K562 (cell line): Measurements from ENCODE around the gene CPSF4. TPM values are rescaled to one million over a fixed set of nuclear protein-coding genes. Genes with fewer than 3 reads are reported as not detected.

ENCODE experiments used
- CBFB ChIP-seq: sonication (generic); formaldehyde crosslinking; IDR thresholded peaks from 2 replicates; pipeline ENCODE4 v1.4.0; 2020; ENCODE audit warnings: mild to moderate bottlenecking, missing genetic modification reagents
- FOXM1 ChIP-seq, 2 experiments: fragments of 450-650 bp in 1 of 2; sonication (generic) in 1 of 2; formaldehyde crosslinking in 1 of 2; IDR thresholded peaks; 2 replicates each; pipeline versions ENCODE4 v1.6.1 to v1.9.0; 2017 to 2022; ENCODE audit warnings: low read depth in 2 of 2, mild to moderate bottlenecking in 2 of 2, missing genetic modification reagents in 1 of 2, moderate library complexity in 1 of 2
- HDAC1 ChIP-seq, 2 experiments: fragments of 450-650 bp; IDR thresholded peaks; 2 replicates each; pipeline ENCODE4 v1.6.1; 2016 to 2017; ENCODE audit warnings: inconsistent platforms in 1 of 2, mild to moderate bottlenecking in 1 of 2, moderate library complexity in 1 of 2
- HDGF ChIP-seq: fragments of 450-650 bp; IDR thresholded peaks from 2 replicates; pipeline ENCODE4 v1.6.1; 2016
- HNRNPUL1 ChIP-seq: fragments of 200-400 bp; formaldehyde crosslinking; IDR thresholded peaks from 2 replicates; pipeline ENCODE4 v1.6.1; 2017; ENCODE audit warnings: low read length
- JUND ChIP-seq, 2 experiments: IDR thresholded peaks; 2 replicates in 1 of 2; 3 replicates in 1 of 2; pipeline ENCODE4 v1.6.1; 2011; ENCODE audit warnings: borderline replicate concordance in 2 of 2, low read depth in 2 of 2, low read length in 2 of 2, improper control_type of control experiment in 1 of 2, missing biosample characterization in 1 of 2, missing genetic modification characterization in 1 of 2, missing genetic modification reagents in 1 of 2
- NR2F6 ChIP-seq: fragments of 450-650 bp; formaldehyde crosslinking; IDR thresholded peaks from 2 replicates; pipeline ENCODE4 v1.4.0; 2020; ENCODE audit warnings: mild to moderate bottlenecking
- PPARD ChIP-seq: fragments of 250-450 bp; sonication (Bioruptor Pico); IDR thresholded peaks from 2 replicates; pipeline ENCODE4 v1.8.0; 2022; ENCODE audit warnings: inconsistent platforms, mild to moderate bottlenecking, moderate library complexity
- RCOR1 ChIP-seq, 2 experiments: IDR thresholded peaks; 2 replicates each; pipeline ENCODE4 v1.6.1; 2012; ENCODE audit warnings: low read depth in 2 of 2, low read length in 2 of 2, borderline replicate concordance in 1 of 2, improper control_type of control experiment in 1 of 2
- RREB1 ChIP-seq: fragments of 250-450 bp; sonication (Bioruptor Pico); IDR thresholded peaks from 2 replicates; pipeline ENCODE4 v1.4.0; 2020
- TARDBP ChIP-seq: fragments of 450-650 bp; IDR thresholded peaks from 2 replicates; pipeline ENCODE4 v1.6.1; 2016
- ZFP36 ChIP-seq: fragments of 150-350 bp; IDR thresholded peaks from 2 replicates; pipeline ENCODE4 v1.6.1; 2018; ENCODE audit warnings: low read length, low read depth; ENCODE audit not compliant: partially characterized antibody
- ZNF133 ChIP-seq: fragments of 250-450 bp; sonication (Bioruptor Pico); IDR thresholded peaks from 2 replicates; pipeline ENCODE4 v1.4.0; 2020; ENCODE audit warnings: mild to moderate bottlenecking
- ZNF436 ChIP-seq: fragments of 250-450, 450-650 bp; sonication (Bioruptor Pico); formaldehyde crosslinking; IDR thresholded peaks from 2 replicates; pipeline ENCODE4 v1.7.0; 2020; ENCODE audit warnings: mild to moderate bottlenecking
- ZNF583 ChIP-seq: fragments of 250-450 bp; sonication (Bioruptor Pico); IDR thresholded peaks from 2 replicates; pipeline ENCODE4 v1.4.0; 2020
- polyA plus RNA-seq, 8 experiments: library from polyadenylated mRNA; depleted of rRNA in 4 of 8; stranded (reverse) in 5 of 8; unstranded in 3 of 8; fragments of >200 nt; fragmentation: Nextera tagmentation in 2 of 8; fragmentation: Illumina TruSeq in 1 of 8; extraction: Ambion mirVana in 2 of 8; extraction: Trizol in 1 of 8; gene quantifications; 2 replicates each; pipeline versions ENCODE4 v1.2.1 to v1.2.3, GENCODE V29; 2011 to 2014; ENCODE audit warnings: inconsistent platforms in 1 of 8, missing spikeins in 1 of 8
- total RNA-seq, 7 experiments: library from RNA; depleted of rRNA in 6 of 7; stranded (reverse); fragments of >200 nt in 6 of 7; fragmentation: Illumina TruSeq in 2 of 7; extraction: Trizol in 2 of 7; gene quantifications; 2 replicates each; pipeline versions ENCODE4 v1.2.1 to v1.2.3, GENCODE V29; 2011 to 2021; ENCODE audit warnings: low replicate concordance in 1 of 7
- TF ChIP-seq, protein P1 (sequence below): fragments of 450-650 bp; formaldehyde crosslinking; IDR thresholded peaks from 2 replicates; pipeline ENCODE4 v1.4.0; 2020; ENCODE audit warnings: mild to moderate bottlenecking, moderate library complexity
- TF ChIP-seq, protein P2 (sequence below), 2 experiments: fragments of 450-650 bp; IDR thresholded peaks; 2 replicates each; pipeline ENCODE4 v1.6.1; 2016

Gene CPSF4
- total and polyA plus RNA-seq, 9 of the 15 experiments (the other 6 are each of a cell fraction or from before 2014, with no cell fraction given), result 16.9 to 118 (median 71.7) TPM

DNA sequence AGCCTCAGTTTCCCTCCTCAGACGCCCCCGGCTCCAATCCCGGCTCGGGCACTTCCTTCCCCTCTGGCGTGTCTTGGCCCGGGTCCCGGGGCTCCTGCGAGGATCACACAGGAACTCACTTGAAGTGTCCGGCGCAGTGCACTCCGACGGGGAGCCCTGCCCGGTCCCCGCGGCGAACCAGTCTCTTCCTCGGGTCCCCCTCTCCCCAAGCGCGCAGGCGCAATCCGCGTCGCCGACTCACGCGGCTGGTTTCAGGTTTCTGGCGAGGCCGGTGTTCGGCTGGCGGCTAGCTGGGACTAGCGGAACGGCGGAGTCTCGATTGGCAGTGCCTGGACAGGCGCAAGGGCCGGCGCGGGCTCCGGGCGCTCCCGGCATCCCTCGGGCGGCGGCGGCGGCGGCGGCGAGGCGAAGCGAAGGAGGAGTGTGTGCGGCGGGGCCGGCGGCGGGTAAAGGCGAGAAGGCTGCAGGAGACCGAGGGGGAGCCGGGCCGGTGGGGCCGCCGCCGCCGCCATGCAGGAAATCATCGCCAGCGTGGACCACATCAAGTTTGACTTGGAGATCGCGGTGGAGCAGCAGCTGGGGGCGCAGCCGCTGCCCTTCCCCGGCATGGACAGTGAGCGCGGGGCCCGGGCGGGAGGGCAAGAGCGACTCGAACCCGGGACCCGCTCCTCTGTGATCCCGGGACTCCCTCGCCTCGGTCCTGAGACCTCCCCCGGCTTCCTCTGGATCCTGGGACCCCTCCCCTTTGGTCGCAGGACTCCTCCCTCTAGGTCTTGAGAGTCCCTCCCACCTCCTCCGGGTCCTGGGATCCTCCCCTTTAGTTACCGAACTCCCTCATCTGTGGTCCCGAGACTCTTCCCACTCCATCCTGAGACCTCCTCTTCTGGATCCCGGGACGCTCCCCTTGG is at the start of gene CPSF4, which contains the start of gene PTCD1 (continued):
- TF ChIP-seq TARDBP (peak; percentile 12; the same call in 1 of the 2 replicates), HDGF (no peak), ZNF583 (CRISPR knock-in tag) (peak; percentile 49; the same call in 1 of the 2 replicates), RCOR1 (IDR thresholded peaks at IDR 0.05; ENCODE audit: borderline replicate concordance in 1 of 2, low read depth in 2 of 2, low read length in 2 of 2) (peak in 1 of 2 experiments; percentile 56; a peak in 1 of 4 replicates), NR2F6 (CRISPR knock-in tag) (peak; percentile 66; the same call in 1 of the 2 replicates), HNRNPUL1 (no peak), CBFB (no peak), ZFP36 (peak; percentile 26), RREB1 (peak; percentile 80; the same call in 1 of the 2 replicates), ZNF133 (CRISPR knock-in tag) (0 out of 2 replicates have a peak, but pooled peaks have one; percentile 56), ZNF436 (CRISPR knock-in tag) (peak; percentile 51; the same call in 1 of the 2 replicates), FOXM1 (IDR thresholded peaks at IDR 0.05; ENCODE audit: low read depth) (peak; percentile 74), FOXM1 (CRISPR knock-in tag; IDR thresholded peaks at IDR 0.05; ENCODE audit: low read depth) (no peak), PPARD (no peak), HDAC1 (IDR thresholded peaks at IDR 0.05) (peak in 1 of 2 experiments; percentile 78; a peak in 2 of 4 replicates), JUND (IDR thresholded peaks at IDR 0.05; ENCODE audit: borderline replicate concordance, low read depth, low read length) (peak; percentile 86), JUND (tag; IDR thresholded peaks at IDR 0.05; ENCODE audit: borderline replicate concordance, low read depth, low read length) (peak; percentile 26; the same call in 1 of the 3 replicates)
- TF ChIP-seq, protein P1, sequence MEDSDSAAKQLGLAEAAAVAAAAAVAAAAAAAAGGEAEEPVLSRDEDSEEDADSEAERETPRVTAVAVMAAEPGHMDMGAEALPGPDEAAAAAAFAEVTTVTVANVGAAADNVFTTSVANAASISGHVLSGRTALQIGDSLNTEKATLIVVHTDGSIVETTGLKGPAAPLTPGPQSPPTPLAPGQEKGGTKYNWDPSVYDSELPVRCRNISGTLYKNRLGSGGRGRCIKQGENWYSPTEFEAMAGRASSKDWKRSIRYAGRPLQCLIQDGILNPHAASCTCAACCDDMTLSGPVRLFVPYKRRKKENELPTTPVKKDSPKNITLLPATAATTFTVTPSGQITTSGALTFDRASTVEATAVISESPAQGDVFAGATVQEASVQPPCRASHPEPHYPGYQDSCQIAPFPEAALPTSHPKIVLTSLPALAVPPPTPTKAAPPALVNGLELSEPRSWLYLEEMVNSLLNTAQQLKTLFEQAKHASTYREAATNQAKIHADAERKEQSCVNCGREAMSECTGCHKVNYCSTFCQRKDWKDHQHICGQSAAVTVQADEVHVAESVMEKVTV (CRISPR knock-in tag), result 0 out of 2 replicates have a peak, but pooled peaks have one; percentile 2
- TF ChIP-seq, protein P2, sequence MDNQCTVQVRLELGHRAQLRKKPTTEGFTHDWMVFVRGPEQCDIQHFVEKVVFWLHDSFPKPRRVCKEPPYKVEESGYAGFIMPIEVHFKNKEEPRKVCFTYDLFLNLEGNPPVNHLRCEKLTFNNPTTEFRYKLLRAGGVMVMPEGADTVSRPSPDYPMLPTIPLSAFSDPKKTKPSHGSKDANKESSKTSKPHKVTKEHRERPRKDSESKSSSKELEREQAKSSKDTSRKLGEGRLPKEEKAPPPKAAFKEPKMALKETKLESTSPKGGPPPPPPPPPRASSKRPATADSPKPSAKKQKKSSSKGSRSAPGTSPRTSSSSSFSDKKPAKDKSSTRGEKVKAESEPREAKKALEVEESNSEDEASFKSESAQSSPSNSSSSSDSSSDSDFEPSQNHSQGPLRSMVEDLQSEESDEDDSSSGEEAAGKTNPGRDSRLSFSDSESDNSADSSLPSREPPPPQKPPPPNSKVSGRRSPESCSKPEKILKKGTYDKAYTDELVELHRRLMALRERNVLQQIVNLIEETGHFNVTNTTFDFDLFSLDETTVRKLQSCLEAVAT (IDR thresholded peaks at IDR 0.05), result peak in 1 of 2 experiments; percentile 100; a peak in 2 of 4 replicates
